SKM-1 treated with dmso at 0.1 percent for 144 hours (cell line): Measurements from ENCODE around the gene PHLDA3.
"Not testable (repeated sequence)": the region's sequence is repeated elsewhere in the genome, so short reads cannot be mapped to it uniquely, and the experiment has no call there.

Experiments used
- DNase-seq: peaks from one replicate; lab custom pipeline; 2025; ENCODE audit not compliant: unreplicated experiment; lab: John Stamatoyannopoulos, UW

The PHLDA3 gene

GRCh38 chr1:201488830-201489589 lies 20.0 kb upstream of the PHLDA3 start:
- no peak for DNase-seq

DNA sequence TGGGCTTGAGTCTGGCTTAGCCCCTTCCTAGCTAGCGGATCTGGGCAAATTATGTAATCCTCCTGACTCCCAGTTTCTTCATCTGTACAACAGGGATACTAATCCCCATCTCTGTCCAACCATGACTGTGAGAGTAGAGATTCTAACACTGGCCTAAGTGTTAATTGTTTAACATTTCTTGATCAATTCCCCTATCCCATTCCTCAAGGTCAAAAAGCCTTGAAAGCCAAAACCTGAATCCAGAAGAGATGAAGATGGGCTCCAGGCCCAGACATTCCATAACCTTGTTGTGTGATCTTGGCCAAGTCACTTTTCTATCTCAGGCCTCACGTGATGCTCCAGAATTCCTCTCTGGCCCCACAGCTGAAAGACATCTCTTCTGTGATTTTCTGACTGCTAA lies 18.8 kb upstream of the PHLDA3 start:
- DNase-seq: no peak

GRCh38 chr1:201486187-201486586 lies 17.2 kb upstream of the PHLDA3 start:
- DNase-seq: no peak

- no peak for DNase-seq
Observed at GRCh38 chr1:201485184-201485774, 16.3 kb upstream of the PHLDA3 start.

GRCh38 chr1:201483373-201483949 lies 14.5 kb upstream of the PHLDA3 start:
- DNase-seq: no peak

DNA sequence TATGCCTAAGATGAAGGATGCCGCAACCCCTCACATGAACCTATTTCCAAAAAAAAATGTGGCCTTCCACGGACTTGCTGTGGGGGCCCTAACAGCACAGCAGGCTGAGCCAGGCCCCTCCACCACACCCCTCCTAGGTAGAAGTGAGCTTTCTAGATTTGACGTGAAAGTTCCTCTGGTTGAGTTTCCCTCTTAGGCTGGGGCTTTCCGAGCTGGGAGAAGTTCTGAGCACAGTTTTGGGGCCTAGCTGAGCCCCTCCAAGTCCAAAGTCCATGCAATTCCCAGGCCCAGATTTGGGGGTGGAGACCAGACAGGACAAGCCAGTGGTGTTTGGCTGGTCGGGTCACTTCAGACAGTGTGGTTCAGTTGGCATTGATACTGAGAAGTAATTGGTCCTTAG lies 13.8 kb upstream of the PHLDA3 start:
- DNase-seq: no peak

DNA sequence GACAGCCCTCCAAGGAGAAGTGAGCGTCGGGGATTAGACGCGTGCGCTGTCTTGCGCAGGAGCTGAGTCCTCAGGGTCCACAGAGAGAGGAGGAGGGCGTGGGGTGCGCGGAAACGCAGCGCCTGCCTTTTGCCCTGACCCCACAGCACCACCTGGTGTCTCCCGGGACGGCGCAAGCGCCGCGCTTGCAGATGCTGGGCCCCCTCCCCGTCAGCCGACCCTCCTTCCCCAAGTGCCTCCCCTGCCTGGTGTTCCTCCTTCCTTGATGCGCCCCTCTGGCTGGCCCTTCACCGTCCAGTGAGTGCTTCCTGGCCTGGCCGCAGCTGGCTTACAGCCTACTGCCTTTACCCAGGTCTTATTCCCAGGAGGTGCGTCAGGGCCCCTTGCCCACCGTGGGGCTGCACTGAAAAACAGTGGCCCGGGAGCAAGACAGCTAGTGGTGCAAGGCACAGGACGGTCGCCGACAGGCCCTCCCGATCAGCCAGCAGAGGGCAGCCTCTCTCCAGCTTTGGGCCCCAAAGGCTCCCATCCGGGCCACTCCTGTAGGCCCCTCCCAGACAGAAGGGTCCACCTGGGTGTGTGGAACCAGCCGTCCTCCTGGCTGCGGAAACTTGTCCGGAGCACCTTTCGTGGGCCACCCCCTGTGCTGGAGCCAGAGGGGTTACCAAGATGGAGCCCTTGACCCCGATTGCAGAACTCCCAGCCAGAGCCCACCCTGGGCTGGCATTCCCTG lies 12.9 kb upstream of the PHLDA3 start:
- peak; percentile 76 for DNase-seq

GRCh38 chr1:201481004-201481380 lies 12.0 kb upstream of the PHLDA3 start:
- DNase-seq: no peak

GRCh38 chr1:201480231-201481003 lies 11.4 kb upstream of the PHLDA3 start:
- peak; percentile 25 for DNase-seq

DNA sequence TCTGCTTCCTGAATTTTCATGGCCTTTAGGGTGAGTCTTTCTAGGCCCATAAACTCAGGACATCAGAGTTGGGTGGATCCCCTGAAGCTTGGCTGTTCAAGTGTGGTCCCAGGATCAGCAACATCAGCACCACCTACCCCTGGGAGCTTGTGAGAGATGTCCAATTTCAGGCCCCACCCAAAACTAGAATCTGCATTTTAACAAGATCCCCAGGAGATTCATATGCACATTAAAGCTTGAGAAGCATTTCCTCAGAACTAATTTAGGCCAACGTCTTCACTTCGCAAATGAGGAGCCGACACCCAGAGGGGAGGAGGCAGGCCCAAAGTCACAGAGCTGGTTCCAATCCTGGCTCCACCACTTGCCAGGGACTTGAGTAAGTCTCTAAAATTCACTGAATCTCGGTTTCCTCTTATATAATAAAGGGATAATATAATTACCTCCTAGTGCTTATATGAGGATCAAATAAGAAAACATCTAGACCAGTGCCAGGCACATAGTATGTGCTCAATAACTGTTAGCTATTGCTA lies 10.3 kb upstream of the PHLDA3 start:
- no peak for DNase-seq

DNA sequence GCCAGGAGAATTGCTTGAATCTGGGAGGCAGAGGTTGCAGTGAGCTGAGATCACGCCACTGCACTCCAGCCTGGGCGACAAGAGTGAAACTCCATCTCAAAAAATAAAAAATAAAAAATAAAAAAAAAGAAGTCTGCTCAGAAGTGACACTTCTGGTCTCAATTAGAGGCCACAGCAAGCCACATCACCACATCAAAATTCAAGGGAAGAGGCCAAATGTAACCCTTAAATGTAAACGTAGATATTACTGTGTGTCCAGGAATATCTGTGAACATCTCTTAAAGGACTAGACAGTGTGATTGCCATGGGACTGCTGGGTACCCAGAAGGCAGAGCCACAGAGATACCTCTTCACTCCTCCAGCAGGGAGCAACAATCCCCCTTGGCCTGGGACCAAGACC lies 9.7 kb upstream of the PHLDA3 start:
- DNase-seq: not testable (repeated sequence)

GRCh38 chr1:201476670-201477344 lies 7.8 kb upstream of the PHLDA3 start:
- DNase-seq: no peak

- peak; percentile 44 for DNase-seq
Observed at GRCh38 chr1:201475915-201476669, 7.1 kb upstream of the PHLDA3 start.

- DNase-seq: no peak
Observed at GRCh38 chr1:201475130-201475529, 6.1 kb upstream of the PHLDA3 start.

GRCh38 chr1:201473296-201473695 lies 4.3 kb upstream of the PHLDA3 start:
- DNase-seq: no peak

- DNase-seq: not testable (repeated sequence)
Observed at GRCh38 chr1:201472321-201472720, 3.3 kb upstream of the PHLDA3 start.

- no peak for DNase-seq
Observed at GRCh38 chr1:201471772-201472171, 2.8 kb upstream of the PHLDA3 start.

DNA sequence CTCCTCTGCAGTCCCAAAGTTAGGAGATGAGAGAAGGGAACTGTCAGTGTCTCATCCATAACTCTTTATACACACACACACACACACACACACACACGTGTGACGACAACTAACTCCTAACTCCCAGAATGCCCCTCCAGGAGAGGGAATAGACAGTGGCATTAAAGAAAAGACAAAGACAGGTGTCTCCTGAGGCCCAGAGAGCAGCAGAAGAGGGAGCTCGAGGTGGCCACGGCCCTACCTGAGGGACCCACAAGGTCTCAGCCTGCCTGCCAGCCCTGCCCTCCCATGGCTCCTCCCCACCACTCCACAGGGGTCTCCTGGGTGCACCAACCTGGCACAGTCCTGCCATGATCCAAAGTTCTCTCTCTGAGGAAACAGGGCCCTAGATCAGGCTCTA lies 1.6 kb upstream of the PHLDA3 start:
- no peak for DNase-seq

GRCh38 chr1:201469645-201470074 lies 672 bp upstream of the PHLDA3 start:
- DNase-seq: no peak

GRCh38 chr1:201468501-201468843 lies 516 bp downstream of the PHLDA3 start:
- no peak for DNase-seq
